Activated T-cell treated with anti-CD3 and anti-CD28 coated beads for 1 hour (primary cell): ENCODE results near the gene NMU.
"Not testable (repeated sequence)": the region's sequence is repeated elsewhere in the genome, so short reads cannot be mapped to it uniquely, and the experiment has no call there.

Source experiments
- DNase-seq: peaks from one replicate; pipeline ENCODE4 v3.0.0-alpha.2; 2020; ENCODE audit warnings: low read depth

NMU gene

GRCh38 chr4:55635741-55636655, at the start of gene NMU:
Gene NMU (minus strand): TSS chr4:55636298. CDS start chr4:55636192, 106 bp downstream.
- DNase-seq: no peak

GRCh38 chr4:55684276-55684675, 48.2 kb upstream of the NMU start:
- DNase-seq: no peak

GRCh38 chr4:55682797-55683196, 46.7 kb upstream of the NMU start:
- not testable (repeated sequence) for DNase-seq

- DNase-seq: no peak
Observed at GRCh38 chr4:55682295-55682694, 46.2 kb upstream of the NMU start.

GRCh38 chr4:55681430-55681829, 45.3 kb upstream of the NMU start:
- no peak for DNase-seq

GRCh38 chr4:55675196-55675793, 39.2 kb upstream of the NMU start:
- DNase-seq: no peak

- no peak for DNase-seq
Observed at GRCh38 chr4:55673424-55673823, 37.3 kb upstream of the NMU start.

- no peak for DNase-seq
Observed at GRCh38 chr4:55671667-55672066, 35.6 kb upstream of the NMU start.

- no peak for DNase-seq
Observed at GRCh38 chr4:55670695-55671094, 34.6 kb upstream of the NMU start.

- DNase-seq: no peak
Observed at GRCh38 chr4:55668449-55668848, 32.4 kb upstream of the NMU start.

- no peak for DNase-seq
Observed at GRCh38 chr4:55666535-55666934, 30.4 kb upstream of the NMU start.

GRCh38 chr4:55663145-55663544, 27.0 kb upstream of the NMU start:
- DNase-seq: no peak

GRCh38 chr4:55661398-55662056, 25.4 kb upstream of the NMU start:
- no peak for DNase-seq

- no peak for DNase-seq
Observed at GRCh38 chr4:55658657-55659056, 22.6 kb upstream of the NMU start.

GRCh38 chr4:55654131-55654530, 18.0 kb upstream of the NMU start:
- DNase-seq: no peak

GRCh38 chr4:55650483-55650882, 14.4 kb upstream of the NMU start:
- no peak for DNase-seq

GRCh38 chr4:55637272-55637820, 1.2 kb upstream of the NMU start:
- DNase-seq: no peak

GRCh38 chr4:55636656-55636999, 530 bp upstream of the NMU start:
- no peak for DNase-seq

GRCh38 chr4:55635282-55635681, 816 bp downstream of the NMU start:
- no peak for DNase-seq

GRCh38 chr4:55634417-55635128, 1.5 kb downstream of the NMU start:
- DNase-seq: no peak

GRCh38 chr4:55633903-55634302, 2.2 kb downstream of the NMU start:
- no peak for DNase-seq

GRCh38 chr4:55625835-55626234, 10.3 kb downstream of the NMU start:
- DNase-seq: no peak
